NCI-H2171 (cell line): ENCODE results near the gene DPYSL5.
"Not testable (repeated sequence)": the region's sequence is repeated elsewhere in the genome, so short reads cannot be mapped to it uniquely, and the experiment has no call there.

Experiments used
- DNase-seq: peaks from one replicate; lab custom pipeline; 2025; lab: John Stamatoyannopoulos, UW

The DPYSL5 gene

DNA sequence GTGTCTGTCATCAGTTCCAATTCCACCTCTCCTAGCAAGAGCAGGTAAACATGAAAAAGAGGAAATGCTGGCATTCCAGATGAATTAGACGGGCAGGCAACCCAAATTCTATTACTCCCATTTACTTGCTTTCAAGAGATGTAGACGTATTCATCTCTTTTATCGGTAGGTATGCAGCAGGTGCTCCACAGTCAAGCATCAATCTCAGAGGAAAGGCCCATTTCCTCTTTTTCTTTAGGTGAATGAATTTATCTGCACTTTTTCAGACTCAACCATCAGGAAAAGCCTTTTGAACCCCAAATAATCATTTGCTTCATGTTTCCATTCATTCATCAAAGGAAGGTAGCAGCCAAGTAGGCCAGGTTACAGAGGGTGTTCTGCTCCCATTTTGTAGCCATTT lies 27.9 kb downstream of the DPYSL5 start:
- DNase-seq = no peak

DNA sequence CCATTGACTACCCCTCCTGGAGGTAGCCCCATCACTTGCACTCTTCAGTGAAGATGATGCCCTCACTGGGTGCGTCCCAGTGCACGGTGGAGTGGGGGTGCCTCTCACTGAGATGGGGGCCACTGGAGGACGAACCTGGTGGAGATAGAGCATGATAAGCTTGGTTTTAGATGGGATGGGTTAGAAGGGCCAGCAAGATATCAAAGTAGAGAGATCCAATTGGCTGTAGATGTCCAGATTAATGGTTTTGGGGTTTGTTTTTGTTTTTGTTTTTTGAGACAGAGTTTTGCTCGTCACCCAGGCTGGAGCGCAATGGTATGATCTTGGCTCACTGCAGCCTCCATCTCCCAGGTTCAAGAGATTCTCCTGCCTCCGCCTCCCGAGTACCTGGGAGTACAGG lies 28.3 kb downstream of the DPYSL5 start:
- DNase-seq = no peak

DNA sequence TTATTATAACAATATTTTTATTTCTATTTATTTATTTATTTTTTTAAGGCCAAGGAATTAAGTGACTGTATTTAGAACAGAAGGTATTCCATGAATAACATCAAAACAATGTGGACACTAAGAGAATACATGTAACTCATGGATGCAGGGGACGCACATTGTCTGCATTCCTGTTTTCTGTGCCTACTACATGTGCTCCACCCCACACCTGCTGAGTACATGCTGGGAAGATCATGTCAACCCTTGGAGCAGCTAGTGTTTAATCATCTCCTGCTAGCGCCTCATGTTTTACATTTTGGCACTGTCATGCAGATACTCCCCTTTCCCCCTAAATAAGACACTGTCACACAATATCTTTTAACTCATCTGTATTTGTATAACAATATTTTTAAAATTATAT lies 29.3 kb downstream of the DPYSL5 start:
- no peak for DNase-seq

DNA sequence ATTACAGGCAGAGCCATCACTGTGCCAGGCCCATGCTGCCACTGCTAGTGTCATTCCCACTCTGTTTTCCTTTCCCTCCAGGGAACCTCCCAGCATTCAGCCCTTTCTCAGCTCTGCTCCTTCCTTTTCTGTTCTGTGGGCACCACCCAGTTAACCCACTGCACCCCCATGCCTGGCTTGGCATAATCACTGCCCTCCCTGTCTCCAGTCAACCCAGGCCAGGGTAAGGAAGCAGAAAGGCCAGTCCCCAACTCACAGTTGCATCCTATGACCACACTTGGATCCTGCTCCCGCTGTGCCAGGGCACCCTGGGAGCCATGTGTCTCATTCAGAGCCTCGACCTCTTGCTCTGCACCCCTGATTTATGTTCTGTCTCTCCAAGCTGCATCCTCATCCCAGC lies 32.2 kb downstream of the DPYSL5 start:
- no peak for DNase-seq

DNA sequence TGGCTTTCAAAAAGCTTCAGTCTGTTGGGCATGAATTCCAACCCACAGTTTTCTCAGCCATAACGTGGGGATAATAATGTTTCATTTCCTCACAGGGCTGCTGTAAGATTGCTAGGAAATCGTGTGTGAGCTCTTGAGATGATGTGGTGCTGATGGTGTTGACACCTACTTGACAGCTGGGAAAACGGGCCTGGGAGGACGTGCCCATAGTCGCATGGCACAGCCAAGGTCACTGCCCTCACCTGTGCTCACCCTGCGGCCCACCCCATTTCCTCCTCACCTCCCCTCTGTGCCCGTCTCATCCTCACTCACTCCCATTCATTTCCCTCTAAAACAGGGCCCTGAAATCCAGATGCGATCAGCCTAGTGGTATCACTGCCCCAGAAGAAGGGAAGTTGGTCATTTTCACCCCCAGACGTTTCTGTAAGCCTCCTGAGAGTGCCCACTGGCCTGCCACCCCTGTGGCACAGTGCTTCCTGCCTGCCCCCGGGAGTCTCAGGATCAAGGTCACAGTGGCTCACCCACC lies 33.0 kb downstream of the DPYSL5 start:
- no peak for DNase-seq

DNA sequence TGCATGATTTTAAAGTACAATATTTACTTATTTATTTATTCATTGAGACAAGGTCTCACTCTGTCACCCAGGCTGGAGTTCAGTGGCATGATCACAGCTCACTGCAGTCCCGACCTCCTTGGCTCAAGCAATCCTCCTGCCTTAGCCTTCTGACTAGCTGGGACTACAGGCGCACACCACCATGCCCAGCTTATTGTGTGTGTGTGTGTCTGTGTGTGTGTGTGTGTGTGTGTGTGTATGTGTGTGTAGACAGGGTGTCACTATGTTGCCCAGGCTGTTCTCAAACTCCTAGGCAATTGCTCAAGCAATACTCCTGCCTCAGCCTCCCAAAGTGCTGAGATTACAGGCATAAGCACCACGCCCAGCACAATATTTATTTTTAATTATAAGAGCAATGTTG lies 34.3 kb downstream of the DPYSL5 start:
- DNase-seq = not testable (repeated sequence)

DNA sequence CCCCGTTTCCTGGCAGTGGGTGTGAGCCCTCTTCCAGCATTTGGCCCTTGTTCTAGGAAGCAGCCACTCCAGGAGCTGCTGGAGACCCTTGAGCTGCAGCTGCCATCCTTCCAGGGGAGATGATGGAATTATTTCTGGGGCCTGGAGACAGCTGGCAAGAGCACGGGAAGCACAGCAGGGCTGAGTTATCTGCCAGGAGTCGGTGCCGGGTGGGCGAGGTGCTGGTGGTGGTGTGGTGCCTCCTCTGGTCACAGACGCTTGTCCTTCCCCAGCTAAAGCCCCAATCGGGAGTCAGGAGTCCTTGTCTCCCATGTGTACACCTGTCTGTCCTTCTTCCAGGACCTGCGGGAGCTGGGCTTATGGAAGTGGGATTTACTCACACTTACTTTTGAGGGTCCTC lies 36.0 kb downstream of the DPYSL5 start:
- DNase-seq = peak; percentile 74

DNA sequence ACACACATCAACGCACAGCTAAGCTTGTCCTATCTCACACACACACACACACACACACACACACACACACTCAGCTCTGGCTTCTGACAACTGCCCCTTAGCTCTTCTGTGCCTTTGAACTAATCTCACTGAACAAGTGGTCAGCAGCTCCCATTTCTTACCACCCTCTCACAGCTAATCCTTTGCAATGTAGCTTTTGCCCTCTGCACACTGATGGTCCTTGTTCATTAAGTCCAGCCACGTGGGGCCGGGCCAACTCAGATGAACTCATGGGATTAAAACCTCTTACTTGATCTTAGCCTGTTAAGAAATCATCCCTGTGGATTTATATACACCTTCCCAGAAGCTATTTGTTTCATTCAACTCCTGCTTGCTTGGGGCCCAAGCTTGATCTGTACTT lies 36.6 kb downstream of the DPYSL5 start:
- DNase-seq = no peak

DNA sequence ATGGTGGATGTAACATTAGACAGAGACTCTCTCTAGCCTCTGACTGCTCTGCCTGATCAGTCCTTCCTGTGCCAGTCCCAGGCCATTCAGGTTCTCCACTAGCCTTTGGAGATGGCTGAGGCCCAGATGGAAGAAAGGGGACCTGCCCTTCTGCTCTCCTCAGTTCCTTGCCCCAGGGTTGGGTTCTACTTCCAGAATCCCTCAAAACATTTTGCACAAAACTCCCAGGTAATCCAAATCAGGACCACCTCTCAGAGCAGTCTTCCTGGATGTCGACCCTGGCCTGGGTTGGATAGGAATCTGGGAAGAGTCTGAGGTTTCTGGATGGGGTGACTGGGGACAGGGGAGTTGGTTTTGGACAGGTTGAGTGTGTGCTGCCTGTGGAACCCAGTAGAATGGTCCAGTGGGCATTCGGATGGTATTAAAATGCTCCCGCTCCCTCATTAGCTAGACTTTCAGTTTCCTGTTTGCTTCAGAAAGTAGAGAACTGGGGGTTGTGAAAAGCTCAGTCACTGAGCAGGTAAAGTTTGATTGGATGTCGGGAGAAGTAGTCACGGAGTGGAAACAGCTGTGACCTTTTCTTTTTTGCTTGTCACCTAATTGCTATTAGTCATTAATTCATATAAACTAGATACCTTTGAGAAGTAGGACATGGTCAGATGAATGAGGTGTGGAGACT lies 37.9 kb downstream of the DPYSL5 start:
- no peak for DNase-seq

DNA sequence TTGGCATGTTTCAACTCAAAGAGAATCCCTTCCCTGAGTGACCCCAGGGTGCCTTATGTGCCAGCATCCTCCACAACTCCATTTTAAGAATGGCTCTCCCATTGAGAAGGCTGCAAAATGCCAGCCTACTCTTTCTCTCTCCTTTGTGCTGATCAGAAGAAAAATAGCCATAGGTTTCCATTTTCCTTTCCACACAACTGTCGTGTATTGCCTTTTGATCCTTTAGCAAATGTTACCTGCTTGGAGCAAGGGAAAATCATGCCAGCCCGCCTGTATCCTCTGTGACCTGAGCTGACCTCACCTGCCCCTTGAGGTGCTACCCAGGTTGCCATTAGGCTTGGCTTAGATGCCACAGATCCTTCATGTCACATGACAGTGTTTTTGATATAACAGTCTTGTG lies 38.8 kb downstream of the DPYSL5 start:
- DNase-seq = no peak

DNA sequence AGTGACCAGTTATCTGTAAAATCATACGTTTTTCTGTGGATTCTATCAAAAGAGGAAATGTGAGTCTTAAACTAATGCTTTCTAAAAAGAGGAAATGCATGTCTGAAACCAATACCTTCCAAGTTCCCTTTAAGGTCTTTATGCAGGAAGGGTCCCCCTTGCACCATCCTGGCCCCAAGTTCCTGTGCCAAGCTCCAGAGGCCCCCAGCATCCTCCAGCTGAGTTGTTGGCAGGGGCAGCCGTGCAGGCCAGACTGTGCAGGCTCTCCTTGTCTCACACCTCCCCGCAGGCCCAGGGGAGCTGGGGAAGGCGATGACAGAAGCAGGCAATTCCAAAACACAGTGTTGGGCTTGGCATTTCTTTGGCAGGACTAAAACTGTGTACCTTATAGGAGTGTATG lies 39.2 kb downstream of the DPYSL5 start:
- DNase-seq = no peak

DNA sequence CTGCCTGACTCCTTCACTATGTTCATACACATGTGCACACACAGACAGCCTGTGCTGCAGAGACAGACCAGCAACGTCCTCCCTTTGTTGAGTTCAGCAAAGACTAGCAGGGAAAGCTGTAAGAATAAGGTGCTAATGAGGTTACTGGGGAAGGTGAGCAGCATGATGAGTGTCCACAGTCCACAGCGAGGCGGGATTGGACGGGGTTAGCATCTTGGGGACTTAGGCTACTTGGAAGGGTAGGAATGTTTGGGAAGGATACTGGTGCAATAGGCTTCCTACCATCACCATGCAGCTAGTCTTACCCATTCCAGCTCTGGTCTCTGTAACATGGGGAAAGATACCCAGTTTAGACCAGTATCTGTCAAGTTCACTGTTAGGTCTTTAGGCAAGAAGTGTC lies 41.9 kb downstream of the DPYSL5 start:
- DNase-seq = no peak

DNA sequence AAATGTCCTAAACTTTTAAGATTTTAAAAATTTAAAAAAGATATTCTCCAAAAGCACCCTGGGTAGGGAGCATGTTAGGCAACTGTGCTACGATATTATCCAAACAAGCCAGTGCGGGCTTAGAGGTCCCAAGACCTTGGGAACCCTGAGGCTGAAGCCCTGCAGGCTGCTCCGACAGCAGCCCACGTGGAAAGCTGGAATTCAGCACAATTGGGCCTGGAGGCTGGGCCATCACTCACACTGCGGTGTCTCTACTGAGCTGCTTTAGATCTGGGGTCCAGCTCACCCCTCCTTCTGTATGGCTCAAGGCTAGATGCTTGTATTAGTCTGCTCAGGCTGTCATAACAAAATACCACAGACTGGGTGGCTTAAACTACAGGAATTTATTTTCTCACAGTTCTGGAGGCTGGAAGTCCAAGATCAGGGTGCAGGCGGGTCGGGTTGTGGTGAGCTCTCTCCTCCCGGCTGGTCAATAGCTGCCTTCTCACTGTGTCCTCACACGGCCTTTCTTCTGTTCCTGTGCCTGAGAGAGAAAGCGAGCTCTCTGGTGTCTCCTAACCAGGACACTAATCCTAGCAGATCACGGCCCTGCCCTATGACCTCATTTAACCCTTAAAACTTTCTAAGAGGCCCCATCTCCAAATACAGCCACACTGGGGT lies 42.5 kb downstream of the DPYSL5 start:
- DNase-seq = no peak

DNA sequence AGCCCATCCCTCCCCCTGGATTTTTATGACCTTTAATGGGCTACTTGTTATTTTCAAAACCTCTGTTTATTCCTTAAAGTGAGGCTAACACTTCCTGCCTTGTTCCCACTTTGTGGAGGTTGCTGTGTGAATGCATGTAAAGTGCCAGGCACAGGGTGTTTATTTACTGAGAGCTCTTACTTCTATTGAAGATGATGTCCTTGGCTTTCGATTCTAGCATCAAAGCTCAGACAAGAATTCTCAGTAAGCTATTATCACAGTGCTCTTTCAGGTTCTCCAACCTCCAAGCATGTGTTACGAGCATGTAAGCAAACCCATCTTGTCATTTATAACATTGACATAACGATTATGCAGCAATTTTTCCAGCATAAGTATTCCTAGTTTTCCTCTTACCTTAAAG lies 44.2 kb downstream of the DPYSL5 start:
- peak; percentile 11 for DNase-seq

DNA sequence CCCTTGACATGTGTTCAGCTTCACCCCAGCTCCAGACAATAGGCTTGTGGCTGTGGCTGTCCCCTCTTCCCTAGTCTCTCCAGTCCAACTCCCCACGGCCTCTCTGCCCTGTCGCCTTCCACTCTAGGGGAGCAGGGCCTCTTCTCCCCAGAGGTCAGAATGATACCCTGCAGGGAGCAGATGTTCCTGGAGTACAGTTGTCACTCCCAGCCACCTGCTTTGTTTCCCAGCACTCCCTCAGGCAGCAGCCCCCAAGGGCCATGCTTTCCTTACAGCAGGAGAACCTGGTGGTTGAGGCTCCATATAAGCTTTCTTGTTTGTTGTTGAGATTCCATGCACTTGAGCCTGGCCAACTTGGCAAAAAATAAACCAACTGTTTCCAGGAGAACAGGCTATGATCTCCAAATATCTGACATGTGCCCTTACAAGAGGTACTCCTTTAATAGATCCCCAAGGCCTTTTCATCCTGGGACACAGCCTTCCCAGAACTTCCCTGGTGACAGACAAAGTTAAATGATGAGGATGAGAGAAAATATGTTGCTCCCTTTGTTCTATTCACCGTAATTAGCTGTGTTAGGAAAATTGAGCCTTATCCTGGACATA lies 45.1 kb downstream of the DPYSL5 start:
- peak; percentile 89 for DNase-seq

DNA sequence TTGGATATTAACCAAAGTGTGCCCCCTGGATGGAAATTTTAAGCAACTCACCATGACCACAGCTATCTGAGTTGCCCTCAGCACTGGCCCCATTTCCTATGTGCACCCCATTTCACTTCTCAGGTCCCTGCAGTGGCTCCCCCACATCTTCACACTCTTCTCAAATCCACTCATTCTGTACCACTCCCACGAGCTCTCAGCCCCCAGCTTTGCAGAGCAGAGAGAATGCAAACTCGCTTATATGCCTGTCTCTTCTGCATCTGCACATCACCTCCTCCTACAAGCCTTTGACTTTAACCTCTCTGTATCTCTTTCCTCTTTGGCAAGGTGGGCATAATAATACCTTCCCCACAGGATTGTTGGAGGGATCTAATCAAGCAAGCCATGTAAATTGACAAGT lies 46.2 kb downstream of the DPYSL5 start:
- no peak for DNase-seq

DNA sequence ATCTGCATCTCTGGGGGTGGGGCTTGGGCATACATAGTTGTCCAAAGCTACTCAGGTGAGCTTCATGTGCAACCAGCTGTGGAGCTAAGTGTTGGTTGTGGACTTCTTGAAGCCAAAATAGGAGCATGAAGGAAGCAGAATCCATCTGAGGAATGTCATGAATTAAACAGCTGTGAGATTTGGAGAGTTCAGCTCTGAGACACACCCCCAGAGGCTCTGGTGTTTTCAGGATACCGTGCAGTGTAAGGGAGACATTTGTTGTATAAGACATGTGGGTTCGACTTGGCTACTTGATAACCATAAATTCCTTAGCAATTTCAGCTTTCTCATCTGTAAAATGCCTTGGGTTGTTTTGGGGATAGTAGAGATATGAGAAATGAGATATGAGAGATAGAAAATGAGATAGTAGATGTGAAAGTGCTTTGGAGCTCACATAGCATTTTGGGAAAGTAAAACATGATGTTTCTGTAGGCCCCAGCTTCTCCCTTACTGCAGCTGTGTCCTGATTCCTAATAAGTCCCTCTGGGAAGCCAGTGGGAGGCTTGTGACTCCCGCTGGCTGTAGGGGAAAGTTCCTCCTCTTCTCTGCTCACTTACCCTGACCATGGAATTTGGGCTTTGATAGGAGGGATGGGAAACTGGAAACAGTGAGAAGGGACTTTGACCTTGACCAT lies 50.0 kb downstream of the DPYSL5 start:
- no peak for DNase-seq

DNA sequence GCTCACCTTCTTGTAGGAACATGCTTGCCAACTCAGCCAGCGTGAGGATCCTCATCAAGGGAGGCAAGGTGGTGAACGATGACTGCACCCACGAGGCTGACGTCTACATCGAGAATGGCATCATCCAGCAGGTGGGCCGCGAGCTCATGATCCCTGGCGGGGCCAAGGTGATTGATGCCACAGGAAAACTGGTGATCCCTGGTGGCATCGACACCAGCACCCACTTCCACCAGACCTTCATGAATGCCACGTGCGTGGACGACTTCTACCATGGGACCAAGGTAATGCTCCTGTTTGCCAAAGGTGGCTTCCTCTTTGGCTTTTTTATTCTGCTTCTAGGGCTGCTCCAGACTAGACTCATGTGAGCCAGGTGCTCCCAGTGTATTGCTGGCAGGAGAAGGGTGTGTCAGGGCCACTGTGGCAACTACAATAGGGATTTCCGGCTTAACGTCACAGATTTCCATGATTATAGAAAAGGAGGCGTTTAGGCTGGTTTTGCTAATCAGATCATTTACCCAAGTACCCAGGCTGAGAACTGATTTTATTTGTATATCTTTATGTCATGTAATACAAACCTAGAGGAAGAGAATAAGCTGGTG lies 50.6 kb downstream of the DPYSL5 start:
- DNase-seq = no peak

DNA sequence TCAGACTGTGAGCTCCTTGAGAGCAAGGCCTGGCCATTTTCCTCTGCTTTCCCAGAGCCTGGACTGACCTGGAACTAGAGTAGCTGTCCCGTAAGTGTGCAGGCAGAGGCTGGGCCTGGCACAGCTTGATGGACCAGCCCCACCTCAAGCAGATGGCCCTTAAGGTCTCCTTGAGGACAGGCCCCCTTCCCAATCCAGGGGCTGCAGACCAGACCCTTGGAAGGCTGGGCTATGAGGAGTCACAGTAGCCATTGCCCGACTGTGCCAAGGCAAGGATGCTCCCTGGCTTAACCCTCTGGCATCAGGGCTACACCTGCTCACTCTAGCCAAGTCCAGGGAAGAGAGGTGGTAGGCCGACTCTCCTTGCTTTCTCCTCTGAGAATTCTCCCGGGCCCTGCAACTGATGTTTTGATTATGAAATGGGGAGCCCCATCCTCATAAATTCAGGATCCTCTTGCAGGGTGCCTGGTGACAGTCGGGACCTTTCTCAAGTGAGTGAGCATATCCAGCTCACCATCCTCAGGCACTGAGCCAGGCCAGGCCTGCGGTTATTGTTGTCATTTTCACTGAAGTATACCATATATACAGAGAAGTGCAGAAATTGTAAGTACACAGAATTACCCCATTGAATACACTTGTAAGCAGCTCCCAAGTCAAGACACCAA lies 51.7 kb downstream of the DPYSL5 start:
- no peak for DNase-seq

DNA sequence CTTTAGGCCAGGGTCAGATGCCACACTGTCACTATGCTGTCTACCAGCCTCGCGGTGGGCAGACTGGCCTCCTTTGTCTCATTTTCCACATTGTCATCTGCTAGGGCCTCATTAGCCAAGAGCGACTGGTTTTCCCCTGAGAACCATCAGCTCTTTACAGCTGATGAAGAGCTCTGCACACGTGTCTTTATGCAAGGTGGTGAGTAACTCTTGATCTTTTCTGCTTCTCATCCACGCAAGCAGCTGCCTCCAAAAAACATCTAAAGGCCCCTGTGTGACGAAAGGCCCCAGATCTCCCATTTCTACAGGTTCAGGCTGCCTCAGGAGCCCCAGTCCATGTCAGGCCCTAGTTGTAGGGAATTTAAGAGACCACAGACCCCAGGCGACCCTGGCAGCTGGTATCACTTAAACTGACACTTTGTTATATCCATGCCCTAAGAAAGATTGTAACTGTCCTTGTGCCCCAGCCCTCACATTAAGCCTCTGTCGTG lies 52.9 kb downstream of the DPYSL5 start:
- DNase-seq = peak; percentile 81

DNA sequence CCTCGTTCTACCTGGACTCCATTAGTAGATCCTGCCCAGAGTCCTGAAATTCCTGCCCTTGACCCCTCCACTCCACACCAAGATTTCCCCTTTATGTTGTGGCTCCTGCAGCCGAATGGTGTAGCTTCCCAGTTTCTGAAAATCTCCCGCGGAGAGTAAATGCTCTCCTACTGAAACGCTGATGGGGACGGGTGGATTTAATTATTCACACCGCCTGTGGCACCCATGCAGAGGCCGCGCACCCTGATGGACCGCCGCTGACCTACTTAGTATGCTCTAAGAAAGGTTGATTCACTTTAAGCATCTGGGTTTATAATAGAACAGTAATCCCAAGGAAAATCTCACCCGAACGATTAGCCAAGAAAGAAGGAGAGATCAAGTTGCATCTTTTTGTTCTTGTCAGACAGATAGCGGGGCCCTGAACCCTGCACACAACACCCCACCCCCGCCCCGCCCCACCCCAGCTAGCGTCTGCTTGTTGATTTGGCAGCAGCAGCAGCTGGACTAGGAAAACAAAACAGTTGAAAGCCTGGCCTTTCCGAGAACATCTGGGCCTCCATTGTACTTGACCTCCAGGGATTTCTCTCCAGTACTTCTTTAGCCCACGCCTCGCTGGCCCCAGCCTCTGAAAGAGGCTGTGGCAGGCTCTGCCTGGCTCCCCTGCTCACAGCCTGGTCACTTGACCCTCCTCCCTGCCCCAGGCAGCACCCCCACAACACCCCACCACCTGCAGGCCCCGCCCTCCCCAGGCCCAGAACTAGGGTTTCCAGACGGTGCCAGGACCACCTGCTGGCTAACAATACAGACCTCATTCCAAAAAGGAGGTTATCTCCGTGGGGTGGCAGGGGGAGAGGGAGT lies 53.6 kb downstream of the DPYSL5 start:
- DNase-seq = peak; percentile 89
